Calu3 (cell line): ENCODE measurements around the gene IGSF9B. TPM values are rescaled to one million over a fixed set of nuclear protein-coding genes. Genes with fewer than 3 reads are reported as not detected.
A peak's percentile ranks its signal among the peaks of the same experiment; 100 is the strongest.

ENCODE experiments used
- BruUV-seq: library from RNA; stranded (reverse); fragments of 400-500 nt; replicated peaks from 2 replicates; lab custom pipeline; 2021; lab: Mats Ljungman, UMichigan
- CTCF ChIA-PET: fragments of 300-600 bp; sonication (Branson Sonifier 250); formaldehyde crosslinking; loops from one replicate; lab custom pipeline; 2022; ENCODE audit warnings: antibody characterized with exemption; lab: Charles Lee
- DNase-seq: peaks from one replicate; pipeline ENCODE4 v3.0.0; 2022
- H3K27ac Mint-ChIP-seq: one replicate; pipeline ENCODE4 v1.8.0; 2022; ENCODE audit warnings: mixed read lengths; ENCODE audit not compliant: unreplicated experiment
- H3K27me3 Mint-ChIP-seq: one replicate; pipeline ENCODE4 v1.8.0; 2022; ENCODE audit warnings: mixed read lengths; ENCODE audit not compliant: unreplicated experiment
- H3K36me3 Mint-ChIP-seq: one replicate; pipeline ENCODE4 v1.8.0; 2022; ENCODE audit warnings: mild to moderate bottlenecking, moderate library complexity, mixed read lengths; ENCODE audit not compliant: insufficient read depth, unreplicated experiment
- H3K4me1 Mint-ChIP-seq: one replicate; pipeline ENCODE4 v1.8.0; 2022; ENCODE audit warnings: mild to moderate bottlenecking, low read depth, mixed read lengths; ENCODE audit not compliant: unreplicated experiment
- H3K4me3 Mint-ChIP-seq: one replicate; pipeline ENCODE4 v1.8.0; 2022; ENCODE audit warnings: mild to moderate bottlenecking, low read depth, moderate library complexity, mixed read lengths; ENCODE audit not compliant: unreplicated experiment
- H3K9me3 Mint-ChIP-seq: one replicate; pipeline ENCODE4 v1.8.0; 2022; ENCODE audit warnings: low read depth, mixed read lengths; ENCODE audit not compliant: unreplicated experiment
- intact Hi-C: fragments of 100-400 bp; cut with micrococcal nuclease; formaldehyde crosslinking; loops from one replicate; pipeline ENCODE4 v1.10.0; 2022; ENCODE audit not compliant: unreplicated experiment
- total RNA-seq: library from RNA; stranded (reverse); gene quantifications from 2 replicates; pipeline ENCODE4 v1.2.3, GENCODE V29; 2022
- TF ChIP-seq, protein P1 (sequence below): fragments of 200-600 bp; IDR thresholded peaks from one replicate; pipeline ENCODE4 v1.8.0; 2022; ENCODE audit warnings: antibody characterized with exemption; ENCODE audit not compliant: unreplicated experiment

IGSF9B gene
- total RNA-seq, 1 experiment from 2014 or later, result 13.2 TPM

- BruUV-seq, result no TSS peak
- CTCF ChIA-PET, result no interaction called here
- intact Hi-C loops, result no loop called here
- peaks cover 8% of the 10 kb centered on the region for H3K4me1 Mint-ChIP-seq
- H3K9me3 Mint-ChIP-seq, result no peaks in the 10 kb centered on the region
- no peak overlapping the region for H3K4me3 Mint-ChIP-seq
- no peaks in the 10 kb centered on the region for H3K36me3 Mint-ChIP-seq
- no peak overlapping the region for H3K27ac Mint-ChIP-seq
- TF ChIP-seq, protein P1, sequence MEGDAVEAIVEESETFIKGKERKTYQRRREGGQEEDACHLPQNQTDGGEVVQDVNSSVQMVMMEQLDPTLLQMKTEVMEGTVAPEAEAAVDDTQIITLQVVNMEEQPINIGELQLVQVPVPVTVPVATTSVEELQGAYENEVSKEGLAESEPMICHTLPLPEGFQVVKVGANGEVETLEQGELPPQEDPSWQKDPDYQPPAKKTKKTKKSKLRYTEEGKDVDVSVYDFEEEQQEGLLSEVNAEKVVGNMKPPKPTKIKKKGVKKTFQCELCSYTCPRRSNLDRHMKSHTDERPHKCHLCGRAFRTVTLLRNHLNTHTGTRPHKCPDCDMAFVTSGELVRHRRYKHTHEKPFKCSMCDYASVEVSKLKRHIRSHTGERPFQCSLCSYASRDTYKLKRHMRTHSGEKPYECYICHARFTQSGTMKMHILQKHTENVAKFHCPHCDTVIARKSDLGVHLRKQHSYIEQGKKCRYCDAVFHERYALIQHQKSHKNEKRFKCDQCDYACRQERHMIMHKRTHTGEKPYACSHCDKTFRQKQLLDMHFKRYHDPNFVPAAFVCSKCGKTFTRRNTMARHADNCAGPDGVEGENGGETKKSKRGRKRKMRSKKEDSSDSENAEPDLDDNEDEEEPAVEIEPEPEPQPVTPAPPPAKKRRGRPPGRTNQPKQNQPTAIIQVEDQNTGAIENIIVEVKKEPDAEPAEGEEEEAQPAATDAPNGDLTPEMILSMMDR, result no peak
- H3K27me3 Mint-ChIP-seq, result peaks cover 48% of the 10 kb centered on the region
- no peak for DNase-seq
Observed at GRCh38 chr11:133966172-133966651, 9.4 kb upstream of the IGSF9B start.

- intact Hi-C loops, result no loop called here
- DNase-seq, result peak; percentile 42
- no peaks in the 10 kb centered on the region for H3K36me3 Mint-ChIP-seq
Observed at GRCh38 chr11:133965031-133965601, 8.3 kb upstream of the IGSF9B start.

GRCh38 chr11:133964356-133964755 lies 7.6 kb upstream of the IGSF9B start:
- TF ChIP-seq, protein P1, result no peak
- CTCF ChIA-PET, result no interaction called here
- Mint-ChIP-seq H3K27me3 (peaks cover 39% of the 10 kb centered on the region), H3K4me1 (peaks cover 8% of the 10 kb centered on the region), H3K36me3 (no peaks in the 10 kb centered on the region), H3K4me3 (no peak overlapping the region), H3K27ac (no peak overlapping the region), H3K9me3 (no peaks in the 10 kb centered on the region)
- DNase-seq, result no peak
- BruUV-seq, result no TSS peak
- intact Hi-C loops, result no loop called here

More at GRCh38 chr11:133965031-133965601, 8.3 kb upstream of the IGSF9B start:
- H3K27ac Mint-ChIP-seq, result no peak overlapping the region
- peaks cover 39% of the 10 kb centered on the region for H3K27me3 Mint-ChIP-seq
- H3K4me3 Mint-ChIP-seq, result no peak overlapping the region
- TF ChIP-seq, protein P1, result no peak
- peaks cover 8% of the 10 kb centered on the region for H3K4me1 Mint-ChIP-seq
- no TSS peak for BruUV-seq
- CTCF ChIA-PET, result no interaction called here
- no peaks in the 10 kb centered on the region for H3K9me3 Mint-ChIP-seq

- intact Hi-C loops, result no loop called here
- H3K4me1 Mint-ChIP-seq, result peaks cover 8% of the 10 kb centered on the region
- TF ChIP-seq, protein P1, result no peak
- no TSS peak for BruUV-seq
- DNase-seq, result no peak
- H3K4me3 Mint-ChIP-seq, result no peak overlapping the region
- no peak overlapping the region for H3K27ac Mint-ChIP-seq
- H3K9me3 Mint-ChIP-seq, result no peaks in the 10 kb centered on the region
- peaks cover 11% of the 10 kb centered on the region for H3K36me3 Mint-ChIP-seq
- peaks cover 45% of the 10 kb centered on the region for H3K27me3 Mint-ChIP-seq
- CTCF ChIA-PET, result no interaction called here
Observed at GRCh38 chr11:133961890-133962289, 5.1 kb upstream of the IGSF9B start.
